Muscle layer of duodenum (tissue), 2 donors: ENCODE results near the gene SCN10A.

Experiments
- H3K27ac ChIP-seq: one replicate; pipeline ENCODE4 v1.7.0; 2013; ENCODE audit warnings: mild to moderate bottlenecking, low read length
- H3K27me3 ChIP-seq: one replicate; pipeline ENCODE4 v1.7.0; 2013; ENCODE audit warnings: low read depth, mild to moderate bottlenecking, control low read depth, low read length
- H3K36me3 ChIP-seq, 2 donors: one replicate each; pipeline ENCODE4 v1.7.0; 2013; ENCODE audit warnings: low read length in 2 of 2, control low read depth in 1 of 2, mild to moderate bottlenecking in 1 of 2; ENCODE audit not compliant: insufficient read depth in 2 of 2, control insufficient read depth in 1 of 2
- H3K4me1 ChIP-seq, 2 donors: one replicate each; pipeline ENCODE4 v1.7.0; 2013; ENCODE audit warnings: low read length in 2 of 2, mild to moderate bottlenecking in 2 of 2, control low read depth in 1 of 2, moderate library complexity in 1 of 2; ENCODE audit not compliant: insufficient read depth in 2 of 2, control insufficient read depth in 1 of 2
- H3K4me3 ChIP-seq, 2 donors: one replicate each; pipeline ENCODE4 v1.7.0; 2013; ENCODE audit warnings: low read length in 2 of 2, low read depth in 1 of 2, mild to moderate bottlenecking in 1 of 2
- H3K9me3 ChIP-seq, 2 donors: one replicate each; pipeline ENCODE4 v1.7.0; 2013; ENCODE audit warnings: low read length in 2 of 2, control low read depth in 1 of 2, mild to moderate bottlenecking in 1 of 2; ENCODE audit not compliant: control insufficient read depth in 1 of 2
- donor health status: healthy.

The SCN10A gene

DNA sequence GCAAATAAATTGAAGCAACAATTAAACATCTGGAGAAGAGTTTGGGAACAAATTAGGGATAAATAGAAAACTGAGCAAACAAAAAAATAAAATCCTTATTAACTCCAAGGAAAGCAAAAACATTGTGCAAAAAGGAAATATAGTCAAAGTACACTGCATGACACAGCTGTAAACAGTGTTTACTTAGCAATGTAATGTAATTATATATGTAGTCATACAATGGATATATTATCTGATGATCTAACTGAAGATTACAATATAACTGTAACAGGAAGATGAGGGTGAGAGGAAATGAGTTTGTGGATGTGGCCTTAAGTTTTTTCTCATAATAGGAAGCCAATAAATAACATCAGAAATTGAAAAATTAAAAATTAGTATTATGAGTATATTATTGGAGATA is 42.5 kb downstream of the SCN10A start:
- H3K27me3 ChIP-seq = no peaks in the 10 kb centered on the region
- no peak overlapping the region for H3K27ac ChIP-seq
- H3K9me3 ChIP-seq = peaks cover 0 to 3% of the 10 kb centered on the region in 2 donors

DNA sequence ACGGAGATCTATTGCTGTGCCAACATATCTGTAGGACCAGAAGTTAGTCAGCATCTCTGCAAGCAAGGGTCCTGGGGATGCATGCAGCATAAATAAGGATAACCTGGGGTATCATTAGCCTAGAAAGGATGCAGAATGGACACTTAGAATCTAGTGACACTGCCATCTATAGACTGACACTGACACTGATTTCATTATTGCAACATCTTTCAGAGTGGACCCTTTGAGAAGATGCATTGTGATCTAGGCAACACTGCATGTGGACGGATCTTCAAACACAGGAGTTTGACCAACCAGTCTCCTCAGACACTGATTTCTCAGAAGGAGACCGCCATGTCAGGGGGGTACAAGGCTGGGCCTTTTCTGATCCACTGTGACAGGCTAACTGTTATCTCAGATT is 52.4 kb downstream of the SCN10A start:
- H3K4me3 ChIP-seq = no peak overlapping the region
- H3K36me3 ChIP-seq = no peaks in the 10 kb centered on the region
- H3K27ac ChIP-seq = no peak overlapping the region
- no peaks in the 10 kb centered on the region for H3K27me3 ChIP-seq
- no peaks in the 10 kb centered on the region for H3K4me1 ChIP-seq
- peaks cover 0 to 4% of the 10 kb centered on the region in 2 donors for H3K9me3 ChIP-seq

More for the DNA sequence above, 42.5 kb downstream of the SCN10A start:
- H3K36me3 ChIP-seq = no peaks in the 10 kb centered on the region
- no peaks in the 10 kb centered on the region for H3K4me1 ChIP-seq
- no peak overlapping the region for H3K4me3 ChIP-seq

DNA sequence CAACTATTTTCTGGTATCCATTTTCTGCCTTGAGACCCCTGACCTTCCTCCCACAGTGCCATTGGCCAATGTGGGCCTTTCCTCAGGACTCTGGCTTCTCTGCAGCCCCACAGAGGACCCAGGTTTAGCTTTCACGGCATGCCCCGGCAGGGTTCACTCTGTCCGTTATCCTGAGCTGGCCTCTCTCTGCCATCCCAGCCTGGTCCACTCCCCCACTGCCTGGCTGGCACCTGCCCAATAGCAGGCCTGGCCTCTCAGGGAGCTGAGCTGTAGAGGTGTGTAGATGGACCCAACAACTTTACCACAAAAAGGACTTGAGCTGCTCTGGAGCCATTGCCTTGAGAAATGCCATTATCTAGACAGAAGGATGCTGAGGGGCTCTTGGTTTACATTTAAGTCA is 57.5 kb downstream of the SCN10A start:
- Histone ChIP-seq H3K4me1 (no peaks in the 10 kb centered on the region), H3K27ac (no peak overlapping the region), H3K27me3 (no peaks in the 10 kb centered on the region)

DNA sequence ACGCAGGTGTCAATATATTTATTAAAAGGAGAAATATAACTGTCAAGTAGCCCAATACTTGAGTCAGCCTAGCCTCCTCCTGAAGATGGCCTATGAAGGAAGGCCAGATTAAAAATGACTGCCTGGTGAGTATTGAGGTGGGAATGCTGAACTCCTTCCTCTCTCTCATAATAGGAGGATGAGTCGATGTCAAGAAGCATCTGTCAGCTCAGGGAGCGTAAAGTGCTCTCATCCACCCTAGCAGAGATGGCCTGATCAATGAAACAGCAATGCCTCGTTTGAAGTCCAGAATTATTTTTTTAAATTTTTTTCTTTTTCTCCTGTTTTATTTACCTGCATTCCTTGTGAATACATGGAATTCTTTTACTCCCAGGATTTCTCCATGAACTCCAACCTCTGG is 58.3 kb downstream of the SCN10A start:
- Histone ChIP-seq H3K9me3 (peaks cover 0 to 4% of the 10 kb centered on the region in 2 donors), H3K4me3 (no peak overlapping the region), H3K27ac (no peak overlapping the region), H3K4me1 (no peaks in the 10 kb centered on the region), H3K27me3 (no peaks in the 10 kb centered on the region), H3K36me3 (no peaks in the 10 kb centered on the region)

More for the DNA sequence above, 57.5 kb downstream of the SCN10A start:
- Histone ChIP-seq H3K4me3 (no peak overlapping the region), H3K36me3 (no peaks in the 10 kb centered on the region), H3K9me3 (peaks cover 0 to 4% of the 10 kb centered on the region in 2 donors)

DNA sequence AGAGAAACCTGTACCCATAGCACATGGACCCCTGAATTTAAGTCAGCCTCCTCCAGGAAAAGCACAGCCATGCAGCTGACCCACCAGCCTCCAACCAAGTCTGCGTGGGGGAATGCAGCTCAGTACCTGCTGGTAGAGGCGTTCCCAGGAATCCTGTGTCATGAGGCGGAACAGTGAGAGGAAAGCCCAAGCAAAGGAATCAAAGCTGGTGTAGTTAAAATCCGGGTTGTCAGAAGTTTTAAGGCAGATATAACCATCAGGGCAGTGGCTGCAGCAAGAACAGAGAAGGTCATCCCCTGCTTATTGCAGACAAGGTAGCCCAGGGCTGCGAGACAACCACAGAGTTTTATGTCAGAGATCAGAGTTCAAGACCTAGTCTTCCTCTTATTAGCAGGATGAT is 59.1 kb downstream of the SCN10A start:
- H3K4me3 ChIP-seq = no peak overlapping the region
- H3K27ac ChIP-seq = no peak overlapping the region
- H3K4me1 ChIP-seq = no peaks in the 10 kb centered on the region
- H3K27me3 ChIP-seq = no peaks in the 10 kb centered on the region
- peaks cover 0 to 4% of the 10 kb centered on the region in 2 donors for H3K9me3 ChIP-seq
- H3K36me3 ChIP-seq = no peaks in the 10 kb centered on the region

DNA sequence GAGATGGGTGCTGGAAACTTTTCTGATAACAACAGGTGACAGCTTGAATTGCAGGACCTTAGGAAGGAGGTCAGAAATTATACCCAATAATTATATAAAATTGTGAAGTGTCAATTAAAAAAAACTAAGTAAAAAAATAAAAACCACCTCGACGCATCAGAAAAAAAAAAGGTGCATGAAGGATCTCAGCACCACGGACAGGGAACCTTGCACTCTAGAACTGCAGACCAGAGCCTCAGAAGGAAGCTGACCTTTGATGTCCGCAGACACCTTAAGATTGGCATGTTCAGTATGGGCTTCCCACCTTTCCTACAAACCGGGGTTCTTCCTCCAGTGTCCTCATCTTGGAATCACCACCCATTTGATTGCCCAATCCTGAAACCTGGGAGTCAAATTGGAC is 60.9 kb downstream of the SCN10A start:
- Histone ChIP-seq H3K27ac (no peak overlapping the region), H3K36me3 (no peaks in the 10 kb centered on the region), H3K4me1 (no peaks in the 10 kb centered on the region), H3K9me3 (peaks cover 0 to 3% of the 10 kb centered on the region in 2 donors), H3K27me3 (no peaks in the 10 kb centered on the region), H3K4me3 (no peak overlapping the region)

DNA sequence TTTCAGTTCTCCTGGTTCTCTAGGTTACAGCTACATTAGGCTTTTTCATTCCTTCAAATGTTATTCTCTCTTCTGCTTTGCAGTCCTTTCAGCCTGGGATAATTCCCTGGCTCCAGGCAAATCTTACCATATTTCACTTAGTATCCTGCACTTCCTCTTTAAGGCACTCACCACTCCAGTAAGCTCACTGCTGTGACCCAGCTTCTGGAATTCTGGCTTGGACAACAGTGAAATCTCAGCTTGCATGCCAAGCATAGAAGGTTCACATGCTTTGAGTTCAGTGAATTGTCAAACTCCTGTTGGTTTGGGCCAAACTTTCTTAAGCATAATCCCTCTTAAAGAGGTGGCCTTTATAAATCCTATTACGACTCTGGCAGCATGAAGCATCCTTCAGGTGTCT is 69.4 kb downstream of the SCN10A start:
- H3K27ac ChIP-seq = no peak overlapping the region
- H3K4me1 ChIP-seq = no peaks in the 10 kb centered on the region
- H3K9me3 ChIP-seq = no peaks in the 10 kb centered on the region
- no peaks in the 10 kb centered on the region for H3K36me3 ChIP-seq
- no peak overlapping the region for H3K4me3 ChIP-seq
- no peaks in the 10 kb centered on the region for H3K27me3 ChIP-seq

DNA sequence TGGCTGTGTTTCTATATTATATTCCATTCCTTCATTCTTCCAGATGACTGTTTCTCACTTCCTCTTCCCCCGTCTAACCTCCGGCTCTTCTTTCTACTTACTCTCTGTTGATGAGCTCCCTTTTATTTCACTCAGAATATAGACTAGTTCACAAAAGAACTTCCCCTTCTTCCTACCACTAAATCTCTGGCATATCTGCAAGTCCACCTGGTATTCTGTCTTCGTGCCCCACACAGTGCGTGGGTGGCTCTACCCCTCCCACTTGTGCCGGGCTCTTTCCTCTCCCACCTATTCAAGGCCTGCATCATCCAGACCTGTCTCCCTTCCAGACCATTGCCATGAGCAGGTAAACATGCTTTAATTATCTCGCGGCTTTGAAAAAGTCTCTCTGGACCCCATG is 73.0 kb downstream of the SCN10A start:
- H3K4me3 ChIP-seq = no peak overlapping the region
- H3K4me1 ChIP-seq = no peaks in the 10 kb centered on the region
- H3K27ac ChIP-seq = no peak overlapping the region
- H3K27me3 ChIP-seq = no peaks in the 10 kb centered on the region
- no peaks in the 10 kb centered on the region for H3K36me3 ChIP-seq
- H3K9me3 ChIP-seq = no peaks in the 10 kb centered on the region

DNA sequence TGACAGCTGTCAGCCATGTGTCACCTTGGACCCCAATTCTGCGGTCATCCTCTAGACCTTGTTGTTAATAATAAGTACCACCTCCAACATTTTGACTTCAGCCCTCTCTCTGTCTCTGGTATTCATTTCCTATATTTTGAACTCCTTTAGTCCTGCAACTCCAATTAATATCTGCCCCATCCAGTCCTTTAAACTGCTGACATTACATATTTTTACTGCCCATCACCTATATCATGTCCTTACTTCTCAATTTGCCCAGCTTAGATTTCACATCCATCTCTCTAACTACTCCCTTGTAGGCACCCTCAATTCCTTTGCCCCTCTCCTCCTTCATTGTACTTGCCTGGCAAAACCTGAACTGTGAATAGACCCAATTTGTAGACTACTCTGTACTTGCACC is 73.5 kb downstream of the SCN10A start:
- Histone ChIP-seq H3K9me3 (no peaks in the 10 kb centered on the region), H3K27ac (no peak overlapping the region), H3K4me3 (no peak overlapping the region), H3K27me3 (no peaks in the 10 kb centered on the region), H3K4me1 (no peaks in the 10 kb centered on the region), H3K36me3 (no peaks in the 10 kb centered on the region)

DNA sequence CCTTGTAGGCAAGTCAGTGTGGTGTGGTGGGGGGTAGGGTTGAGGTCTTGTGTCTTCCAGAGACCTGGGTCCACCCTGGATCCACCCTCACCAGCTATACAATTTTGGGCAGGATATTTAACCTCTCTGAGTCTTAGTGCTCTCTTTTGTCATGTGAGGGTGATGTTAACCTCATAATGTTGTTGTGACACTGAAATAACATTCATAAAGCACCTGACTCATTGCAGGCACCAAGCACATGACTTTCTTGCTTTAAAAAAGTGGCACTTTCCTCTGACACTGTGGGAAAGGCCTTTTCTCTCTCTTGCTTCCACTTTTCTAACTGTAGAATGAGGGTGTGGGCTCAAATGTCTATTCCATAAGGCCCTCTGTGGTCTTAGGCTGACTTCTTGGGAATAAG is 75.5 kb downstream of the SCN10A start:
- H3K4me3 ChIP-seq = no peak overlapping the region
- H3K4me1 ChIP-seq = no peaks in the 10 kb centered on the region
- no peak overlapping the region for H3K27ac ChIP-seq
- H3K36me3 ChIP-seq = no peaks in the 10 kb centered on the region
- no peaks in the 10 kb centered on the region for H3K9me3 ChIP-seq
- H3K27me3 ChIP-seq = no peaks in the 10 kb centered on the region

DNA sequence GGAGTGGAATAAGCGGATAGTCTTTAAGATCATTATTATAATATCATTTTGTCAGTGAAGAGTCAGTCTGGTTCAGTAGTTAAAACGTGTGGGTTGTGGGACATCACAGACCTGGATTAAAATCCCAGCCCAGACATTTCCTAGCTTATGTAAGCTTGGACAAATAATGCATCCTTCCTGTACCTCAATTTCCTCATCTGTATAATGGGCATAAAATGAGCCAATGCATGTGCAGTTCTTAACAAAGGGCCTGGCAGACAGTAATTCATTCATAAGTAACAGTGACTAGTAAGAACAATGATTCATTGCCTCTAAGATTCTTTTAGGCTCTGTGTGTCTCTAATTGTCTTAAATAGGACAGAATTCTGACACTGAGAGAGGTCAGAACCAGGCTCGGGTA is 76.1 kb downstream of the SCN10A start:
- no peaks in the 10 kb centered on the region for H3K9me3 ChIP-seq
- no peak overlapping the region for H3K27ac ChIP-seq
- no peaks in the 10 kb centered on the region for H3K36me3 ChIP-seq
- no peak overlapping the region for H3K4me3 ChIP-seq
- no peaks in the 10 kb centered on the region for H3K27me3 ChIP-seq
- H3K4me1 ChIP-seq = no peaks in the 10 kb centered on the region

DNA sequence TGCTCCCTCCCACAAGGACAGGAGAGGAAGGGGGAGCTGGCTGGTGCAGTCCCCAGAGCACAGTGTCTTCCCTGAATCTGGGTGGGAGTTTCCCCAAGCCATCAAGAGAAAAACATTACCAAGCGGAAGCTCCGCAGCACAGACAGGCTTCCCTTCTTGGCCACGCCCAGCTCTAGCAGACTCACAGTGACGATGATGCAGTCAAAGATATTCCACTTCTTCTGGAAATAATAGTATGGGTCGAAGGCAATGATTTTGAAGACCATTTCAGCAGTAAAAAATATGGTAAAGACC is 76.7 kb downstream of the SCN10A start:
- Histone ChIP-seq H3K27me3 (no peaks in the 10 kb centered on the region), H3K36me3 (no peaks in the 10 kb centered on the region), H3K4me1 (no peaks in the 10 kb centered on the region), H3K27ac (no peak overlapping the region), H3K4me3 (no peak overlapping the region), H3K9me3 (no peaks in the 10 kb centered on the region)
